Inferior parietal cortex (tissue), 1 donor: ENCODE results near the gene SSU72.
"Not testable (repeated sequence)": the region's sequence is repeated elsewhere in the genome, so short reads cannot be mapped to it uniquely, and the experiment has no call there.

Experiments used
- DNase-seq: peaks from one replicate; pipeline ENCODE4 v3.0.0-alpha.2; 2016; ENCODE audit errors: extremely low spot score

Gene SSU72

GRCh38 chr1:1558591-1558990 lies 16.1 kb downstream of the SSU72 start:
- no peak for DNase-seq

GRCh38 chr1:1557688-1558087 lies 17.0 kb downstream of the SSU72 start:
- not testable (repeated sequence) for DNase-seq

GRCh38 chr1:1556961-1557360 lies 17.7 kb downstream of the SSU72 start:
- DNase-seq, result not testable (repeated sequence)

GRCh38 chr1:1556505-1556904 lies 18.2 kb downstream of the SSU72 start:
- no peak for DNase-seq

GRCh38 chr1:1554926-1555915 lies 19.4 kb downstream of the SSU72 start:
- DNase-seq, result no peak

- no peak for DNase-seq
Measured at GRCh38 chr1:1554550-1554925, 20.1 kb downstream of the SSU72 start.

- DNase-seq, result no peak
Measured at GRCh38 chr1:1553821-1554494, 20.7 kb downstream of the SSU72 start.

- DNase-seq, result no peak
Measured at GRCh38 chr1:1552263-1552639, 22.4 kb downstream of the SSU72 start.

GRCh38 chr1:1551524-1552262 lies 23.0 kb downstream of the SSU72 start:
- DNase-seq, result no peak

GRCh38 chr1:1550591-1551432 lies 23.9 kb downstream of the SSU72 start:
- no peak for DNase-seq

GRCh38 chr1:1550087-1550486 lies 24.6 kb downstream of the SSU72 start:
- no peak for DNase-seq

GRCh38 chr1:1548591-1548990 lies 26.1 kb downstream of the SSU72 start:
- no peak for DNase-seq

GRCh38 chr1:1547476-1547875 lies 27.2 kb downstream of the SSU72 start:
- DNase-seq, result no peak

- DNase-seq, result no peak
Measured at GRCh38 chr1:1547011-1547410, 27.7 kb downstream of the SSU72 start.

- DNase-seq, result no peak
Measured at GRCh38 chr1:1545946-1546737, 28.5 kb downstream of the SSU72 start.

GRCh38 chr1:1544544-1544943 lies 30.1 kb downstream of the SSU72 start:
- DNase-seq, result no peak

- DNase-seq, result no peak
Measured at GRCh38 chr1:1543706-1544099, 31.0 kb downstream of the SSU72 start.

GRCh38 chr1:1542766-1543705 lies 31.6 kb downstream of the SSU72 start:
- DNase-seq, result no peak

GRCh38 chr1:1541956-1542765 lies 32.5 kb downstream of the SSU72 start:
- DNase-seq, result no peak
